ENCODE results near the gene NRCAM.

DNA sequence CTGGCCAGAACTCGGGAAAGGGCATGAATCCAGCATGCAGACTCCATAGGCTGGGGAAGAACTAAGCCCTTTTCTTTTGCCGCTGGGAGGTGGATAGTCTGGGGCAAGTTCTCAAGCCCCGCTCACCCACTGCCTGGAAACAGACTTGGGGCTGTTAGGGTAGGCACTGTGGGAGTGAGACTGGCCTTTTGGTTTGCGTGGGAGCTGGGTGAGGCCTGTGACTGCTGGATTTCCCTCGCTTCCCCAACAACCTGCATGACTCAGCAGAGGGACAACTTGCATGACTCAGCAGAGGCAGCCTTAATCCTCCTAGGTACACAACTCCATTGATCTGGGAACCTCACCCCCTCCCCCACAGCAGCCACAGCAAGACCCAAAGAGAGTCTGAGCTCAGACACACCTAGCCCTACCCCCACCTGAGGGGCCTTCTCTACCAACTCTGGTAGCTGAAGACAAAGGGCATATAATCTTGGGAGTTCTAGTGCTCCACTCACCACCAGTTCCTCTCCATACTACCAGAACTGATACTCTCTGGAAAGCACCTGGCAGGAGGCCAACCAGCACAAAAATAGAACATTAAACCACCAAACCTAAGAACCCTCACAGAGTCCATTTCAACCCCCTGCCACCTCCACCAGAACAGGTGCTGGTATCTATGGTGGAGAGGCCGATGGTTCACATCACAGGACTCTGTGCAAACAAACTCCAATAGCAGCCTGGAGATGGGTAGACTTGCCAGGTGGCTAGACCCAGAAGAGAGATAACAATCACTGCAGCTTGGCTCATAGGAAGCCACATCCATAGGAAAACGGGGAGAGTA is 244.6 kb downstream of the NRCAM start:
- TF ChIP-seq, protein P1, sequence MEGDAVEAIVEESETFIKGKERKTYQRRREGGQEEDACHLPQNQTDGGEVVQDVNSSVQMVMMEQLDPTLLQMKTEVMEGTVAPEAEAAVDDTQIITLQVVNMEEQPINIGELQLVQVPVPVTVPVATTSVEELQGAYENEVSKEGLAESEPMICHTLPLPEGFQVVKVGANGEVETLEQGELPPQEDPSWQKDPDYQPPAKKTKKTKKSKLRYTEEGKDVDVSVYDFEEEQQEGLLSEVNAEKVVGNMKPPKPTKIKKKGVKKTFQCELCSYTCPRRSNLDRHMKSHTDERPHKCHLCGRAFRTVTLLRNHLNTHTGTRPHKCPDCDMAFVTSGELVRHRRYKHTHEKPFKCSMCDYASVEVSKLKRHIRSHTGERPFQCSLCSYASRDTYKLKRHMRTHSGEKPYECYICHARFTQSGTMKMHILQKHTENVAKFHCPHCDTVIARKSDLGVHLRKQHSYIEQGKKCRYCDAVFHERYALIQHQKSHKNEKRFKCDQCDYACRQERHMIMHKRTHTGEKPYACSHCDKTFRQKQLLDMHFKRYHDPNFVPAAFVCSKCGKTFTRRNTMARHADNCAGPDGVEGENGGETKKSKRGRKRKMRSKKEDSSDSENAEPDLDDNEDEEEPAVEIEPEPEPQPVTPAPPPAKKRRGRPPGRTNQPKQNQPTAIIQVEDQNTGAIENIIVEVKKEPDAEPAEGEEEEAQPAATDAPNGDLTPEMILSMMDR (IDR thresholded peaks at IDR 0.05; ENCODE audit: insufficient read depth, low read depth, low read length) = no peak
- no peak for TF ChIP-seq EZH2 (IDR thresholded peaks at IDR 0.05; ENCODE audit: insufficient read depth, low read length)
